Fibroblast of pulmonary artery (primary cell): Measurements from ENCODE around the gene CA10.

ENCODE experiments used
- DNase-seq: peaks from one replicate; pipeline ENCODE4 v3.0.0-alpha.2; 2010; ENCODE audit warnings: low read depth
- H3K4me3 ChIP-seq: replicated peaks from 2 replicates; pipeline ENCODE4 v1.5.1; 2011; ENCODE audit warnings: low read depth, mild to moderate bottlenecking, control low read depth, low read length, moderate library complexity
- CTCF ChIP-seq: IDR thresholded peaks from 2 replicates; pipeline ENCODE4 v1.5.1; 2011; ENCODE audit warnings: mild to moderate bottlenecking, control low read depth, low read length, inconsistent platforms; ENCODE audit errors: missing control alignments

CA10 gene

GRCh38 chr17:52106072-52106471 is 52.4 kb downstream of the CA10 start:
- TF ChIP-seq CTCF, result no peak
- no peak overlapping the region for H3K4me3 ChIP-seq
- DNase-seq, result no peak

- no peak for TF ChIP-seq CTCF
These were observed 52.9 kb downstream of the CA10 start for GRCh38 chr17:52105591-52105990.

GRCh38 chr17:52096056-52096455 is 62.5 kb downstream of the CA10 start:
- no peak for DNase-seq
- no peak for TF ChIP-seq CTCF
- H3K4me3 ChIP-seq, result no peak overlapping the region

More at GRCh38 chr17:52105591-52105990, 52.9 kb downstream of the CA10 start:
- DNase-seq, result no peak
- no peak overlapping the region for H3K4me3 ChIP-seq

GRCh38 chr17:52084176-52084575 is 74.3 kb downstream of the CA10 start:
- no peak for DNase-seq
- TF ChIP-seq CTCF, result no peak
- H3K4me3 ChIP-seq, result no peak overlapping the region

- DNase-seq, result no peak
- no peak overlapping the region for H3K4me3 ChIP-seq
- no peak for TF ChIP-seq CTCF
These were observed 79.0 kb downstream of the CA10 start for GRCh38 chr17:52079496-52079895.

- no peak overlapping the region for H3K4me3 ChIP-seq
- no peak for DNase-seq
- TF ChIP-seq CTCF, result no peak
These were observed 86.8 kb downstream of the CA10 start for GRCh38 chr17:52071712-52072111.

- TF ChIP-seq CTCF, result no peak
- H3K4me3 ChIP-seq, result no peak overlapping the region
- DNase-seq, result no peak
These were observed 93.7 kb downstream of the CA10 start for GRCh38 chr17:52064791-52065211.
